Measurements from ENCODE around the gene KLK10. TPM values are rescaled to one million over a fixed set of nuclear protein-coding genes. Genes with fewer than 3 reads are reported as not detected.

The KLK10 gene, protein sequence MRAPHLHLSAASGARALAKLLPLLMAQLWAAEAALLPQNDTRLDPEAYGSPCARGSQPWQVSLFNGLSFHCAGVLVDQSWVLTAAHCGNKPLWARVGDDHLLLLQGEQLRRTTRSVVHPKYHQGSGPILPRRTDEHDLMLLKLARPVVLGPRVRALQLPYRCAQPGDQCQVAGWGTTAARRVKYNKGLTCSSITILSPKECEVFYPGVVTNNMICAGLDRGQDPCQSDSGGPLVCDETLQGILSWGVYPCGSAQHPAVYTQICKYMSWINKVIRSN
- 0.18 TPM for polyA plus RNA-seq (ENCODE audit: insufficient read length)

DNA sequence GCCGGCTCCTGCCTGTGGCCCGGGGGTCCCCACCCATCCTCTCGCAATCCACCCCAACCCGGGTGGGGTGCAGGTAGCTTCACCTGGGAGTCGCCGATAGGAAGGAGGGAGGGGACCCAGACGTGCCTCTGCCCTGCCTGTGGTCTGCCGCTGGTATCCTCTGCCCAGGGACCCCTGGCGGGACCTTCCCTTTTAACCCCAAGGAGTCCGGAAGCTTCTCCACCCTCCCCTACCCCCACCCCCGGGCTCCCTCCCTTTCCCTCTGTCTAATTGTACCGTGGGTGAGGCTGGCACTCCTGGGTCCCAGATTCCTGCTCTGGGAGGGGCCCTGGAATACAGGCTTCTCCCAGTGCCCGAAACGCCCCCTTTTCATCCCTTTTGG, at the start of gene KLK10:
Gene KLK10, minus strand, starts transcription at position 166 of the 382 bp plus-strand sequence. CDS start 579 bp downstream, outside the sequence.
- no peak for DNase-seq (ENCODE audit: low read depth)

DNA sequence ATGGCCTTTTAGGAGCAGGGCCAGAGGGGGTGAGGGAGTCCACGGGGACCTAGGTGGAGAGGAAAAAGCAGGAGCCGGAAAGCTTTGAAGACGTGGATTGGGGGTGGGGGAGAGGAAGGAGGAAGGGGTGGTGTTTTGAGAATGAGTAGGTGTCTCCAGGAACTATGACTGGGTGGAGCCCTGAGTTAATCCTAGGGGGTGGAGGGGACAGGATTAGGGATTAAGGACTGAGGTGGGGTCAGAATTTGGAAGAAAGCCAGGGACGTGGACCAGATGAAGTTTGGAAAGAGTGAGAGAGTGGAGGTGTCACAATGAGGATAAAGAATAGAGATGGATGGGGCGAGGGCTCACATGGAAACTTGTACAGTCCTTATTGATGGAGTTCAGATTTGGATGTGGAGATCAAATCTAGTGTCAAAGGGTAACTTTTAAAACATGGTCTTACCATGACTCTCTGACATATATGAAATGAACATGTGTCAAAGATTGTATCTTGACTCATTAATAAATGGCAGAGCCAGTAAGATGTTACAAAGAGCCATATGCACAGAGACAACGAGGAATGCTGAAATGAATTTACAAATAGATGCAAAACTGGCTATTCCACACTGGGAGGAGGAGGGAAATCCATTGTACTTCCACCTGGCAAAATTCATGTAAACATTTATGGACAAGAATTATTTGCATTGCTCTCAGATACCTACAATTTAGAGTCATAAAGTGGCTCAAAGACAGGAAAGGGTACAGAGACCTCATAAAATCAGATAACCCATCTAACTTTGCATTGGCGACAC, 47.1 kb upstream of the KLK10 start:
- DNase-seq (ENCODE audit: low read depth), result no peak

DNA sequence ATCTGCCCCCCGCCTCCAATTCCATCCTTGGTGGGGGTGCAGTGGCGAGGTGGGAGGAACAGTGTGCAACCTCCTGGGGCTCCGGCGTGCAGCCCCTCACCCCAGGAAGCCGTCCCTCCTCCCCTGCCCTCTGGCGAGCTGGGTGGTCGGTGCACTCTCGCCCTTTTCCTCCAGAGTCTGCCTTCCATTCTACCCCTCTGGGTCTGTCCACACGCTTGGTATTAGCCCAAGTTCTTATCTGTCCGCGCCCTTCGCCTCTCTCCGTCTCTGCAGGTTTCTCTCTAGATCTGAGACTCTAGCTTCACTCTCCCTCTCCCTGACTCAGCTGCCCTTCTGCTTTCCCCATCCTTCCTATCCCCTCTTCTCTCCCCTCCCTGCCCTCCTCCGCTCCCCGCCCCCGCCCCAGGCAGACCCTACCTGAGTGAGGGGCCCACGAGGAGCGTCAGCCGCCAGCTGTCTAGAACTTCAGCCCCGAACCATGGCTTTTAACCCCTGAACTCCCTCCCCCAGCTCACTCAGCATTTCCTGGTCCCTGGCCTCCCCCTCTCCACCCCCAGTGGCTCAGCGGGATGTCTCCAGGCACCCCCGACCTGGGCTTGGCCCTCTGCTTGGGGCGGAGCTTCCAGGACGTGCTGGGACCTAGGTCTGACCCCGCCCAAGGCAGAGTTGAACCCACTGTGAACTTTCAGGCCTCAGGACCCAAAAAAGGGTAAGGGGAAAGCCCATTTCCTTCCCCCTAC, 45.9 kb upstream of the KLK10 start:
- DNase-seq (ENCODE audit: low read depth), result no peak

DNA sequence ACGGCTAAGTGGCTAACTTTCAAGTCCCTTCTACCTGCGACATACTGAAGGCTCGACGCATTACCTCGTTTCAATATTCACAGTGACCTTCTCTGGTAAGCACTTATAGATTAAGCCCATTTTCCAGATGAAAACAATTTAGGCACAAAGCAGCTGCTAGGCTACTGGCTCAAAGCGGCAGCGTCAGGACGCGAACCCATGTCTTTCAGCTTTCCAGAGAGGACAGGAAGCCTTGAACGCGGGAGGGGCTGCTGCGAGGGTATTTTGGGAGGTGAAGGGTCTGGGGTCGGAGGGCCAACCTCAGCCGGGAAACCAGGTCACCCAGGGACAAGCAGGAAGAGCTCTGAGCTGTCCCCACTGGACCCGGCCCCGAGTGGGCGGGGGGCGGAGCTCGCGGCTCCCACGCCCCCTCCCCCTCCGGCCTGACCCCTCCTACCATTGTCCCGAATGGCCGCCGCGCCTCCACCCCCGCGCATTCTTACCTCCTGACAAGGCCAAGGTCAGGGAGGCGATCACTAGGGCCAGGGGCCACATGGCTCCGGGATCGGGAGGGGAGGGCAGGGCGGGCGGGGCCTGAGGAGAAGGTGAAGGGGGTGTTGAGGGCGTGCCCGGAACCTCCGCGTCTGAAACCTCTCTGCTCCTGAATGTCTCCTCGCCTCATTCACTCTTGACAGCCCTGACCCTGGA, 45.2 kb upstream of the KLK10 start, which contains the start of gene KLK13:
Gene KLK13, minus strand, starts transcription at position 559 of the 687 bp plus-strand sequence. Its CDS starts 25 bp downstream, at position 534.
- DNase-seq (ENCODE audit: low read depth), result no peak

DNA sequence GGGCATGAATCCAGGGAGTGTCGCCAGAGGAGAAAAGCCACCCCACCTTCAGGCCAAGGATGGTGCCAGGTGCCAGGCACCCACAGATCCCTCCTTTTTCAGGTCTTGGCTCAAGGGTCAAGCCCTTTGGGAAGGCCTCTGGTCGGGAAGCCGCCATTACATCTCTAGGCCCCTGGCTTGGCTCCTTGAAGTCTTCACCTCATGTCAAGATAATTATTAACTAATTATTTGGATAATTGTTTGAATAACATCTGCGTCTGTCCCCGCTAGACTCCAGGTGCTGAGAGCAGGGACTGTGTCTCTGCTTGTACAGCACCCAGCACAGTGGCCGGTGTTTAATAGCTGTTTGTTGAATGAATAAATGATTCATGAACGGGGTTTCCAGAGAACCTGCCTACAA, 44.2 kb upstream of the KLK10 start:
- DNase-seq (ENCODE audit: low read depth), result no peak

DNA sequence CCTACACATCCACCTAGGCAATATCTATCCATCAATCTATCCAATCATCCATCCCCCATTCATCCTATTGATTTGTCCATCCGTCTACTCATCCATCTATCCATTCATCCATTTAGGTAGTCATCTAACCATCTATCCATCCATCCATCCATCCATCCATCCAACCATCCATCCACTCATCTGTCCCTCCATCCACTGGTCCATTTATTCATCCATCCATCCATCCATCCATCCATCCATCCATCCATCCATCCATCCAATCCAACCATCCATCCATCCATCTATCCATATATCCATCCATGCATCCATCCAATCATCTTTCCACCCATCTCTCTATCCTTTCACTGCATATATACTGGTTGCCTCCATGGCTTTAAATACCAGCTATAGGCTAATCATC, 41.5 kb upstream of the KLK10 start:
- DNase-seq (ENCODE audit: low read depth), result no peak

DNA sequence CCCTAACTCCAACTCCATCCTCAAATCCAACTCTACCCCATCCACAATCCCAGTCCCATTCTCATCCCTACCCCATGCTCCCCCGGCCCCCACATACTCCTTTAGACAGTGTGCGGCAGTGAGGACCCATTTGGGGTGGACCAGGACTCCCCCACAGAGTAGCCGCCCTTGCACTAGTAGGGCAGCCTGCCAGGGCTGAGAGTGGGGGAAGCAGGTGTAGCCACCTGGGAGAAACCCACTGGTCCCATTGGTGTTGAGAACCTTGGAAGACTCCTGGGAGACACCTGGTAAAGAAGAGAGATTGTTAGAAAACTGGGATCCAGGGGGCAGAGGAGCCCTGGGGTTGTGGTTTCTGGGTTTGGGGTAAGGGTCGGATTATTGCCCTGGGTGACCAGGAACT, 40.8 kb upstream of the KLK10 start:
- no peak for DNase-seq (ENCODE audit: low read depth)

DNA sequence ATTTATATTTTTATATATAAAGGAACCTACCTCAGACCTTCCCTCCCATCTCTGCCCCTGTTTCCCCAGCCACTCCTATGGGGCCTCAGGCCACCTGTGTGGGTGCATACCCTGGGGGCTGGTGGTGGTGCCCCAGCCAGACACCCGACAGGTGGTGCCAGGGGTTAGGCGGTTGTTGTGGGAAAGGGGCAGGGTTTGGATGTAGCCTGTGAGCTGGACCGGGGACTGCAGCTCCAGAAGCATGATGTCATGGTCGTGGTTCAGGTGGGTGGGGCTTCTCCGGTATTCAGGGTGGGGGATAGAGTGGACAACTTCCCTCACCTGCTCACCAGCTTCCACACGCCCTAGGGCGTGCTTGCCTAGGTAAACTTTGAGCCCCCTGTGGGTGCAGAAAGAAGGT, 40.2 kb upstream of the KLK10 start:
- no peak for DNase-seq (ENCODE audit: low read depth)

DNA sequence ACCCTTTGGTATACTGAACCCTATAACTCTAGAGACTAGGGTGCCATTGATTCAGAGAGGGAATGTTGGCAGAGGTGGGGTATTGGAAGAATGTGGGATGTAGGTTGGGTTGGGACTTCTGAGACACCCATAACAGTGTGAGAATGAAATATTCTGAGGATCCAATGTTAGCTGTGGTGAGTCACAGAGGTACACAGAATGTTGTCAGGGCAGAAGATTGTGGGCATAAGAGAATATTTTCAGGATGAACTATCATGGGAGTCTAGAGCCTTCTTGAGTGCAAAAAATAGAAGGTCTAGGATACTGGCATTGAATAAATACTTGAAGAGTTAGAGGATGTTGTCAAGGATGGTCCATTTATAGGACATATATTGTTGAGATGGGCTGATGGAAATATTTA, 36.4 kb upstream of the KLK10 start:
- DNase-seq (ENCODE audit: low read depth), result no peak

DNA sequence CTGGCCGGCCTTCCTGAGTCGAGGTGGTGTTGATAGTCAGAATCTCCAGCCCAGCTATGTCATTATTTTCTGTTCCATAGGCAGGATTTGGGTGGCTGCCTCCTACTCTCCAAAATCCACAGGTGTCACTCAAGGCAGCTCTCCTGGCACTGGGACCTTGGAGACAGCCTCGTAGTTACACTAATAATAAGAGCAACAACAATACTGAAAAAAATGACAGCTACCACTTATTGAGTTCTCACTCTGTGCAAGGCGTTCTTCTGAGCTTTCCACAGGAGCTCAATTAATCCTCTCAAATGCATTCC, 27.5 kb upstream of the KLK10 start:
- no peak for DNase-seq (ENCODE audit: low read depth)

DNA sequence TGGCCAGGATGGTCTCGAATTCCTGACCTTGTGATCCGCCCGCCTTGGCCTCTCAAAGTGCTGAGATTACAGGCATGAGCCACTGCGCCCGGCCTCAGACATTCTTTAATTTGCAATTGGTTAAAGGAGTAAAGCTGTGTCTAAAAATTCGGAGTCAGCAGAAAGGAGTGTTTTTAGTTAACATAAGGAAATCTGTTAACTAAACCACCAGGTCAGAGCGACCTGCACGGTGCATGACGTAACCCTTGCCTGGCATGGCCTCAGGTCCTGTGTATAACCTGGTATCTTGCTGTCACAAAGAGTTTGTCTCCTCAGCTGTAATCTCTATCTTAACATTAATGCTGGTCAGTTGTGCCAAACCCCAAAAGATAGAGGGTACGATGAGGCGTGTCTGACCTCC, 24.8 kb upstream of the KLK10 start:
- DNase-seq (ENCODE audit: low read depth), result no peak

DNA sequence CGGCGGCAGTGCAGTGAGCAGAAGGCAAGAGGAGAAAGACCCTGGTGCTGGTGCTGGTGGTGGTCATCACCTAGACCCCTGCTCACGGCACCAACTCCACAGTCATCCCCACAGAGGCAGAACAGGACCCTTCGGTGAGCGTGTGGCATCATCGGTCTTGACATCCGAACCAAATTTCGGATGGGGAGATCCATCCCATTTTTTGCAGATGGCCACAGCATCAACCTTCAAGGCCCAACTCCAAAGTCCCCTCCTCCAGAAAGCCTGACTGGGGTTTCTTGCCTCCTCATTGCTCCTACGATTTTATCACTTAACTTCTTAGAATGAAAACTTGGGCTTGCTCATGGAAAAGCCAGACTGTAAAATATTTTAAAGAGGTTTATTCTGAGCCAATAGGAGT, 24.0 kb upstream of the KLK10 start:
- no peak for DNase-seq (ENCODE audit: low read depth)

DNA sequence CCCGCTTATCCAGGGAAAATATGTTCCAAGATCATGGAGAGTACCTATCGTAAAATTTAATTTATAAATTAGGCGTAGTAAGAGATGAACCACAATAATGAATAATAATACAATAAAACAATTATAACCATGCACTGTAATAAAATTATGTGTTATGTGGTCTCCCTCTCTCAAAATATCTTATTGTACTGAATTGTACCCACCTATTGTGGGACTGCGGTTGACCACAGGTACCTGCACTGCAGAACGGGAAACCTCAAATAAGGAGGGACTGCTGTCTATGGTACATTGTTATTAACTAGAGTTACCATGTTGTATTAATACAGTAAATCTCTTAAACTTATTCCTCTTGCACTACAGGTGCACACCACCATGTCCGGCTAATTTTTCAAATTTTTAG, 20.6 kb upstream of the KLK10 start:
- no peak for DNase-seq (ENCODE audit: low read depth)

DNA sequence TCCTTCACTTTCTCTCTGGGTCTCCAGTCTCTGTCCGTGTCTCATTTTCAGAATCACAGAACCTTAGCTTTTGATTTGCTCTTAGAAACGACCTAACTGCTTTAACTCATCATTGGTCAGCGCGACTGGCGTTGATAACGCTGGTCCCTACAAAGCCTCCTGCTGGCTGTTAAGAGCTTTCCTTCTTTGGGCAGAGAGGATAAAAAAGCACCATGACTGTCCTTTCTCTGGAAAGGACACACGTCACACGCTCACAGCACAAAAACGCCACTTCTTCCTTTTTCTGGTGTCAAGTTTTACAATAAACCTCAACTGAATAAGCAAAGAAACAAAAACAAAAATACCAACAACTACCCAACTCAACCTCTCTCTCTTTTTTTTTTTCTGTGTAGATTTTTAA, 17.0 kb upstream of the KLK10 start:
- DNase-seq (ENCODE audit: low read depth), result no peak

DNA sequence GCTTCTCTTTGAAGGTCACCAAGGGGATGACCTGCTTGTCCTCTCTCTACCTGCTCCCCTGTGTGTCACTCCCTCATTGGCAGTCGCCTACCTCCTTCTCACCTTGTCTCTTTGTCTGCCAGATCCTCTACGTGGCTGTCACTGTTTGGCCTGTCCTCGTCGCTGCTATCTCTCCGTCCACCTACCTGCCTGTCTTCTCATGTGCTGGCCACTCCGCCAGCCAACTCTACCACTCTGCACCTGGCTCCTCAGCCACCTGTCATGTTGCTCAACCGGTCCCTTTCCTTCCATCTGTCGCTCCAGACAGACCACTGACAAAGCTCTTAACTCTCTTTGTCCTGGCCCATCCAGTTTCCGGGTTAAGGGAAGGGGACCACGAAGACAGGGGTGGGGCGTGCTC, 15.2 kb upstream of the KLK10 start, which contains the start of gene KLK12:
Gene KLK12, minus strand, starts transcription at position 299 of the 400 bp plus-strand sequence. CDS start 381 bp downstream, outside the sequence.
- DNase-seq (ENCODE audit: low read depth), result no peak

DNA sequence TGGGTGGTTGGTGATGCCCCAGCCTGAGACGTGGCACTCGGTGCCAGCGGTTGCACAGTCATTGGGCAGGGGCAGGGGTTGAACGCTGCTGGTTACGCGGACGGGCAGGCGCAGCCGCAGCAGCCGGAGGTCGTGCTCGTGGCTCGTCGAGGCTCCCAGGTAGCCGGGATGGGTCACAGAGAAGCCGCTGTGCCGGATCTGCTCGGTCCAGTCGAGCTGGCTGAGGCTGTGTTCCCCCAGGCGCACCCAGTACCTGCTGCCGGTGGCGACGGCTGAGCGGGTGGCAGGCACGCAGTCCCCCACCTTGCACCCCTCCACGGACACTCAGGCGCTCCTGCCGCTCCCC, 12.3 kb upstream of the KLK10 start:
- DNase-seq (ENCODE audit: low read depth), result no peak

DNA sequence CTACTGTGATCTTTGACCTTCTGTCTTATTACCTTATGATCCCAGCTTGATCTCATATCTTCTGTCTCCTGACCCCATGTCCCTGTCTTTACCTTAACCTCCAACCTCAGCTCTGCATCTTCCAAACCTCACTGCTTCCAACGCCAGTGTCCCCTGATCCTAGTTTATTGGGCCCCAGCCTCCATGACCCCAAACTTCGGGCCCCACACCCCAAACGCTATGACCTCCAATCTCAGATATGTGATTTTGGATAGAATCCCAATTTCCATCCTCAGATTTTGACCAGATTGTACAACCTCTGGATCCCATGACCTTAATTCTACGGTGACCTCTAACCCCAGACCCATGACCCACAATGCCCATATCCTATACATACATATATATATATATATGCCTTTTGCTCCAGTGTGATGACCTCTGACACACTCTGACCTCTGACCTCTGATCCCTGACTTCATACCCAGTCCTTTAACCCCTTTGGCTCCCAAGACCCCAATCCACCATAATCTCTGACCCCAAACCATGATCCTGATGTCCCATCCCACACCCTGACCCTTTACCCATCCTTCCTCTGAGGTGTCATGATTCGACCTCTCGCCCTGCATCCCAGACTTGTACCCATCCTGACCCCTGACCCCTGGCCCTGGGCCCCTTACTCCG, 11.8 kb upstream of the KLK10 start:
- DNase-seq (ENCODE audit: low read depth), result no peak

DNA sequence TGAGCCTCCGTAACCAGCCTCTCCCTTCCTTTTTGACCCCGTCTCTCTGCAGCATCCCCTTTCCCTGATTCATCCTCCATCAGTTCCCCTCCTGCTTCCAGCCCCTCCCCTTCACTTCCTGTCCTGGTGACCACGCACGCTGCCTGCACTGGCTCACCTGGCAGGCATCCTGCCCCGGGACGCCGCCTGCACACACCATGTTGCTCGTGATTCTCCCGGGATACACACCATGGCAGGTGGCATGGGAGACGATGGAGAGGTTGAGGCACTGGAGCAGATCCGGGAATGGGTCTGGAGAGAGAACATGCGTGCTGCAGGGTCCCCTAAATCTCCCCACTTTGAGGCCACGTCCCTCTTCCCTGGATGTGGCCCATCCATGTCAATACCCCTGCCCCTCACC, 11.1 kb upstream of the KLK10 start:
- no peak for DNase-seq (ENCODE audit: low read depth)

DNA sequence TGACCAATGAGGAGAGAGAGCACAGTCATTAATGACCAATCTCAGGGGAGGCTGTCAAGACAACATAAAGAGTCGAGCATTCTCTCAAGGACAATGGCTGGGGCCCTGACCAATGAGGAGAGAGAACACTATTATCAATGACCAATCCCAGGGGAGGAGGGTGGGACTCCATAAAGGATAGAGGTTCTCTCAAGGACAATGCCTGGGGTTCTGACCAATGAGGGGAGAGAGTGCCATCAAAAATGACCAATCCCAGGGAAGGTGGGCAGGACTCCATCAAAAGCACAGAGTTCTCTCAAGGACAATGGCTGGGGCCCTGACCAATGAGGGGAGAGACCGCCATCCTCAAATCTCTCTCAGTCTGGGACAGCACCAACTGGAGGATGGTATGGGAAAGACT, 10.2 kb upstream of the KLK10 start:
- DNase-seq (ENCODE audit: low read depth), result no peak

DNA sequence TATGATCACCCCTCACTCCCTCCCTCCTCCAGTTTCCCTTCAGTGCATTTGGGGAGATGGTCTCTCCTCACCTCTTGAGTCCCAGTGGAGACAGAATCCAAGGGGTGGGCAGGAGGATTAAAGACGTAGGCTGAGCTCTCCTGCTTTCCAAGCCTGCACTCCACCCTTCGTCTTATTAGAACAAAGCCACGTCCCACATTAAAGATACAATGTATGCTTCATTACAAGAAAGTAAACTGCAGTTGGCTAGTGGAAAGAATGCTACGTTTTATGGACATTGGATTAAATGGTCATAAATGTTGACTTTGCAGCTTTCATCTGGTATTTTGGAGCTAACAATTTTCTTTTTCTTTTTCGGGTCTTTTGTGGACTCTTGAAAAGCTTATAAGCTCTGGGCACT, 8.4 kb upstream of the KLK10 start:
- no peak for DNase-seq (ENCODE audit: low read depth)

DNA sequence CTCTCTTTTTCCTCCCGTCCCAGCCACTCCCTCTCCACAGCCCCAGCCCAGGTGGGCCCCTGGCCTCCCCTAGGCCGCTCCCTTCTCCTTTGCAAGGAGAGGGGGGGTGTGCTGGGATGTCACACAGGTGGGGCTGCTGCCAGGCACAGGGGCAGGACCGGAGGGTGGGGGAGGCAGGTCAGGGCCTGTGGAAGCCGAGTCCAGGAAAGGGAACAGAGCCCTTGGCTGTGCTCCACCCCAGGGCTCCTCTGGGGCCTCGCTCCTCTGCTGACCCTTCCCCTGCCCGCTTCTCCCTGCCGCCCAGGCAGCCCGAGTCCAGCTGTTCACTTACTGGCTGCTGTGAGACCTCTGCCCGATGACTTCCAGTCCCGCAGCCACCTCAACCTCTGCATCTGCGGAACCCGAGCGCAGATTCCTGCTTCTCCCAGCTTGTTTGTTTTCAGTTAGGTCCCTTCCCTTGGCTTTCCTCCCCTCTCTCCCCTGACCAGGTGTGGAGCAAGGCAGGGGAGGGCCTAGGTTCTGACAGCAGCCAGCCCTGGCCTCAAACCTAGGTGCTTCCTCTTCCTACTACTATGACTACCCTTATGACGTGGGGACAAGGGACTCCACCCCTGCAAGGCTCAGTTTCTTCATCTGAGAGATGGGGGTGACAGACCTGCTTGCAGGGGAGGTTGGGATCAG, 7.8 kb upstream of the KLK10 start:
- no peak for DNase-seq (ENCODE audit: low read depth)

Measured in forelimb muscle (tissue), 1 donor.